Neutrophil (primary cell): ENCODE data around the gene AMN1.
"Not testable (repeated sequence)": the region's sequence is repeated elsewhere in the genome, so short reads cannot be mapped to it uniquely, and the experiment has no call there.

Source experiments
- H3K27ac ChIP-seq: fragments of 200-600 bp; sonication (generic); 2 replicates; pipeline ENCODE4 v1.5.1; 2016; ENCODE audit warnings: mild to moderate bottlenecking, moderate library complexity
- H3K27me3 ChIP-seq: fragments of 200-600 bp; sonication (generic); 2 replicates; pipeline ENCODE4 v1.6.0; 2016; ENCODE audit warnings: mild to moderate bottlenecking
- H3K36me3 ChIP-seq: fragments of 200-600 bp; sonication (generic); 2 replicates; pipeline ENCODE4 v1.5.1; 2017
- H3K4me1 ChIP-seq, 2 experiments: fragments of 200-600 bp in 1 of 2; sonication (generic) in 1 of 2; 1 replicate in 1 of 2; 2 replicates in 1 of 2; pipeline versions ENCODE4 v1.5.1 to v1.6.1; 2013 to 2016; ENCODE audit warnings: low read depth in 1 of 2, low read length in 1 of 2, mild to moderate bottlenecking in 1 of 2, moderate library complexity in 1 of 2; ENCODE audit not compliant: control insufficient read depth in 1 of 2, insufficient read depth in 1 of 2
- H3K4me3 ChIP-seq, 2 experiments: fragments of 200-600 bp in 1 of 2; sonication (generic) in 1 of 2; 1 replicate in 1 of 2; 2 replicates in 1 of 2; pipeline ENCODE4 v1.5.1; 2013 to 2016; ENCODE audit warnings: low read depth in 1 of 2, low read length in 1 of 2, mild to moderate bottlenecking in 1 of 2, moderate library complexity in 1 of 2
- H3K9me3 ChIP-seq: fragments of 200-600 bp; sonication (generic); 2 replicates; pipeline ENCODE4 v1.5.1; 2016
- TF ChIP-seq, protein P1 (sequence below): fragments of 200-600 bp; sonication (generic); IDR thresholded peaks from 2 replicates; pipeline ENCODE4 v1.5.1; 2016; ENCODE audit warnings: antibody characterized with exemption

Gene AMN1

DNA sequence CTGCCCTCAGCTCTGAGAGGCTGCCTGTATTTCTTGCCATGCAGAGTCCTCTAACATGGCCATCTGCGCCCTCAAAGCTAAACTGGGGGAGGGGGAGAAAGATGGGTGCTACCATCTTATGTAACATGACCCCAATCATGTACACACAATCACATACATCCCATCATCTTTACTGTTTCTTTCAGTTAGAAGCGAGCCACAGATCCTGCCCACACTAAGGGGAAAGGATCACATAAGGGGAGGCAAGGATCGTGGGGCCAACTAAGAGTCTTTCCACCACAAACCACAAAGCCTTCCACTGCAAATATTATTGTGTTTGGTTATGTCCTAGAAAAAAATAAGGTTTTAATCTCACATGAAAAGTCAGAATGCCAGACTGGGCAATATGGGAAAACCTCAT lies 11.8 kb upstream of the AMN1 start:
- Histone ChIP-seq H3K27me3 (no peaks in the 10 kb centered on the region), H3K27ac (peak overlapping the region; percentile 23), H3K4me3 (no peak overlapping the region), H3K9me3 (no peaks in the 10 kb centered on the region), H3K36me3 (no peaks in the 10 kb centered on the region), H3K4me1 (peaks cover 56 to 76% of the 10 kb centered on the region in 2 experiments)
- TF ChIP-seq, protein P1, sequence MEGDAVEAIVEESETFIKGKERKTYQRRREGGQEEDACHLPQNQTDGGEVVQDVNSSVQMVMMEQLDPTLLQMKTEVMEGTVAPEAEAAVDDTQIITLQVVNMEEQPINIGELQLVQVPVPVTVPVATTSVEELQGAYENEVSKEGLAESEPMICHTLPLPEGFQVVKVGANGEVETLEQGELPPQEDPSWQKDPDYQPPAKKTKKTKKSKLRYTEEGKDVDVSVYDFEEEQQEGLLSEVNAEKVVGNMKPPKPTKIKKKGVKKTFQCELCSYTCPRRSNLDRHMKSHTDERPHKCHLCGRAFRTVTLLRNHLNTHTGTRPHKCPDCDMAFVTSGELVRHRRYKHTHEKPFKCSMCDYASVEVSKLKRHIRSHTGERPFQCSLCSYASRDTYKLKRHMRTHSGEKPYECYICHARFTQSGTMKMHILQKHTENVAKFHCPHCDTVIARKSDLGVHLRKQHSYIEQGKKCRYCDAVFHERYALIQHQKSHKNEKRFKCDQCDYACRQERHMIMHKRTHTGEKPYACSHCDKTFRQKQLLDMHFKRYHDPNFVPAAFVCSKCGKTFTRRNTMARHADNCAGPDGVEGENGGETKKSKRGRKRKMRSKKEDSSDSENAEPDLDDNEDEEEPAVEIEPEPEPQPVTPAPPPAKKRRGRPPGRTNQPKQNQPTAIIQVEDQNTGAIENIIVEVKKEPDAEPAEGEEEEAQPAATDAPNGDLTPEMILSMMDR, result no peak

DNA sequence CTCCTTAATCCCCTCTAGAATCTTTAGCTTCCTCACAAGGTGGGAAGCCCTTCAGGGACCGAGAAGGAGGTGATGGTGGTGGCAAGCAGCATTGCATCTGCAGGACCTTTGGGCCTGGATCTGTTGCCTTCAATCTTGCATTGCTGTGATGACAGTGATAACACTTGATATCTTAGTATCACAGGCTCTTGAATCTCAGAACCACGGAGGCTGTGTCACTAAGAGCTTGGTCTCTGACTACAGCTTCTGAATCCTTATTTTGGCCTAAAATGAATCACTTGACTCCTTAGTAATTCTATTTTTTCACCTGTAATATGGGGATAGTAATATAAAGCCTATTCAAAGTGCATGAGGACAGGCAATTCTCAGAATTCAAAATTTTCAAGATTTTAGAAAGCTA lies 8.9 kb upstream of the AMN1 start:
- Histone ChIP-seq H3K4me3 (no peak overlapping the region), H3K36me3 (no peaks in the 10 kb centered on the region), H3K4me1 (peaks cover 40 to 59% of the 10 kb centered on the region in 2 experiments), H3K27ac (peak overlapping the region; percentile 50), H3K9me3 (no peaks in the 10 kb centered on the region), H3K27me3 (no peaks in the 10 kb centered on the region)
- TF ChIP-seq, protein P1, result no peak

DNA sequence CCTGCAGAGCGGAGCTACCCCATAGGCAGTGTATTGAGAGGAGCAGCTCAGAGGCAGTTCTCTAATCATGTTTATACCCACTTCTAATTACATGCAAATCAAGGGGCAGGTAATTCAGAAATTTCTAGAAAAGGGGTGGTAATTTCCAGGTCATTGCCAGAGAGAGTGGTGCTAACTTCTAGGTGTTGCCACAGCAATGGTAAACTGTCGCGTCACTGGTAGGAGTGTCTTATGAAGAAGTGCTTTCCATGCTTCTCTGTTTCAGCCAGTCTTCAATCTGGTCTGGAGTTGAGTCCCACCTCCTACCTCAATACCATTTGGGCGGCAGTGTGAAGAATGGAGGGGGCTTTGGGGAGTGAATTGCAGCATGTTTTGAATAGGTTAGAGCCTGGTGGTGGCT lies 8.5 kb upstream of the AMN1 start:
- no peaks in the 10 kb centered on the region for H3K9me3 ChIP-seq
- H3K27me3 ChIP-seq, result no peaks in the 10 kb centered on the region
- TF ChIP-seq, protein P1, result no peak
- H3K36me3 ChIP-seq, result no peaks in the 10 kb centered on the region
- peak overlapping the region; percentile 50 for H3K27ac ChIP-seq
- H3K4me1 ChIP-seq, result peaks cover 40 to 59% of the 10 kb centered on the region in 2 experiments
- no peak overlapping the region for H3K4me3 ChIP-seq

DNA sequence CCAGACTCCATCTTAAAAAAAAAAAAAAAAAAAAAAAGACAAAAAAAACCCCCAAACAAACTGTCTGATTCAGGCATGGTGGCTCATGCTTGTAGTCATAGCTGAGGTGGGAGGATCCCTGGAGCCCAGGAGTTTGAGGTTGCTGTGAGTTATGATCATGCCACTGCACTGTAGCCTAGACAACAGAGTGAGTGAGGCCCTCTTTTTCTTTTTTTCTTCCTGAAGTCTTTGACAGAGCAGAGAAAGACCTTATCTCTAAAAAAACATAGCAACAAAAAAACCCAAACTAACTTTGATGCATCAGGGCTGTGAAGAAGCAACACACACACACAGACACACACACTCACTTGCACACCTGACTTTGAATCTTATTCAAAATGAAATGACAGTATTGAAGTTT lies 7.7 kb upstream of the AMN1 start:
- Histone ChIP-seq H3K27ac (no peak overlapping the region), H3K4me1 (peaks cover 40 to 59% of the 10 kb centered on the region in 2 experiments), H3K4me3 (no peak overlapping the region)

DNA sequence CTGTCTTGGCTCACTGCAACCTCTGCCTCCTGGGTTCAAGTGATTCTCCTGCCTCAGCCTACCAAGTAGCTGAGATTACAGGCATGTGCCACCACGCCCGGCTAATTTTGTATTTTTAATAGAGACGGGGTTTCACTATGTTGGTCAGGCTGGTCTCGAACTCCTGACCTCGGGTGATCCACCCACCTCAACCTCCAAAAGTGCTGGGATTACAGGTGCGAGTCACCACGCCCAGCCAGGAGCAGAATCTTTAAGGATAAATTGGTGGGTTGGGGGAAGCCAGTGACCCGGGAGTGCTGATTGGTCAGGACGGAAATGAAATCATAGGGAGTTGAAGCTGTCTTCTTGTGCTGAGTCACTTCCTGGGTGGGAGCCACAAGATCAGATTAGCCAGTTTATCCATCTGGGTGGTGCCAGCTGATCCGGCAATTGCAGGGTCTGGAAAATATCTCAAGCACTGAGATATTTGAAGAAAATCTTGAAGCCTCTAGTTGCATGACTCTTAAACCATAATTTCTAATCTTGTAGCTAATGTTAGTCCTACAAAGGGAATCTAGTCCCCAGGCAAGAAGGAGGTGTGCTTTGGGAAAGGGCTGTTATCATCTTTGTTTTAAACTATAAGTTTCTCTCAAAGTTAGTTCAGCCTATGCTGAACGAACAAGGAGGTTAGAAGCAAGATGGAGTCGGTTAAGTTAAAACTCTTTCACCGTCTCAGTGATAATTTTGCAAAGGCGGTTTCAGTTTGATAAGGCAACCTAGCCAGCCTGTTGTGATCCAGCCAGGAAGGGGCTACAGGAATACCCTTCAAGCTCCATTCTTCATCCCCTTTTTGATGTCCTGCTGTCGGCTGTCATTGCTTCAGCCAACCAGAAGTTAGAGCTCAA lies 5.0 kb upstream of the AMN1 start:
- H3K4me3 ChIP-seq, H3K27me3 ChIP-seq, H3K36me3 ChIP-seq, H3K9me3 ChIP-seq: not testable (repeated sequence)
- Histone ChIP-seq H3K4me1 (peaks cover 49 to 50% of the 10 kb centered on the region in 2 experiments), H3K27ac (peak overlapping the region; percentile 64)

More for the DNA sequence above, 7.7 kb upstream of the AMN1 start:
- Histone ChIP-seq H3K36me3 (no peaks in the 10 kb centered on the region), H3K9me3 (no peaks in the 10 kb centered on the region), H3K27me3 (no peaks in the 10 kb centered on the region)
- TF ChIP-seq, protein P1, result no peak

DNA sequence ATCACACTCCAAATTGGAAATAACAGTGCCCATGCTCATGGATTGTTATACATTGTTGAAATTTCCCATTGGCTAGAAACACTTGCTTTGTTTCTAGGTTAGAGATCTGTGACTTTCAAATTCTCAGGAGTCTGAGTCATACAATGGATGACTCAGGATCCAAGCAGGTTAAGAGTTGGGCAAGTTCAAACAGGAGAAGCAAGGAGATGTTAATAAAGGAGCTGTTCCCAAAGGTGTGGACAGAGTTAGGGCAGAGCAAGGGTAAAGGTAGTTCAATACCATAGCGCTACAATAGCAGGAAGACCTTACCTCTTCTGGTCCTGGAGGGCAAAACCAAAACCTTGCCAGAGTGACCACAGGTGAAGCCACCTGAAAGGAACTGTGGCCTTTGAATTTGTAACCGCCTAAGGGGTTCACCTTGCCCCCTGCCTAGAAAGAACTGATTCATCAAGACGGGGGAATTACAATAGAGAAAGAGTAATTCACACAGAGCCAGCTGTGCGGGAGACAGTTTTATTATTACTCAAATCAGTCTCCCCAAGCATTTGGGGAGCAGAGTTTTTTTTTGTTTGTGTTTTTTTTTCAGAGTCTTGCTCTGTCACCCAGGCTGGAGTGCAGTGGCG lies 4.2 kb upstream of the AMN1 start:
- TF ChIP-seq, protein P1, result no peak
- Histone ChIP-seq H3K36me3 (no peaks in the 10 kb centered on the region), H3K27me3 (no peaks in the 10 kb centered on the region), H3K4me1 (peaks cover 45 to 49% of the 10 kb centered on the region in 2 experiments), H3K27ac (peak overlapping the region; percentile 64), H3K9me3 (no peaks in the 10 kb centered on the region), H3K4me3 (no peak overlapping the region)

DNA sequence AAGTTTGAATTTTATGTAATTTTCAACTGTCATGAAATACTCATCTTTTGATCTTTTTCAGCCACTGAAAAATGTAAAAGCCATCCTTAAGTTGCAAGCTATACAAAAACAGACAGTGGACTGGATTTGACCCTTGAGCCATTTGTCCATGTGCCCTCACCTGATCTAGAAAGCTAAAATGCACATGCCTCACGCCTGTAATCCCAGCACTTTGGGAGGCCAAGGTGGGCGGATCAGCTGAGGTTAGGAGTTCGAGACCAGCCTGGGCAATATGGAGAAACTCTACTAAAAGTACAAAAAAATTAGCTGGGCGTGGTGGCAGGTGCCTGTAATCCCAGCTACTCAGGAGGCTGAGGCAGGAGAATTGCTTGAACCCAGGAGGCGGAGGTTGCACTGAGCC lies 2.4 kb upstream of the AMN1 start:
- H3K27me3 ChIP-seq, H3K36me3 ChIP-seq, H3K9me3 ChIP-seq: not testable (repeated sequence)
- H3K4me3 ChIP-seq, result peak overlapping the region; percentile 88 to 91
- peaks cover 55 to 67% of the 10 kb centered on the region in 2 experiments for H3K4me1 ChIP-seq
- H3K27ac ChIP-seq, result peak overlapping the region; percentile 97
